ENCODE measurements around the gene HDAC4. TPM values are rescaled to one million over a fixed set of nuclear protein-coding genes. Genes with fewer than 3 reads are reported as not detected.

The HDAC4 gene
- total and polyA plus RNA-seq, 2 donors from 2014 or later, result 2.2 to 56.8 TPM

- no peak overlapping the region for H3K9ac ChIP-seq (ENCODE audit: low read length in 3 of 3)
- H3K4me3 ChIP-seq (ENCODE audit: low read length in 3 of 3), result no peak overlapping the region
- FAIRE-seq (no peak), DNase-seq (no peak)
- no peak overlapping the region for H3K27ac ChIP-seq (ENCODE audit: low read depth in 2 of 2, low read length in 2 of 2)
- peaks cover 0 to 7% (median 0%) of the 10 kb centered on the region in 3 donors for H3K36me3 ChIP-seq (ENCODE audit: control insufficient read depth in 2 of 3, insufficient read depth in 3 of 3, low read length in 3 of 3)
- peaks cover 0 to 6% (median 0%) of the 10 kb centered on the region in 3 donors for H3K9me3 ChIP-seq (ENCODE audit: control insufficient read depth in 2 of 3, insufficient read depth in 1 of 3, low read length in 3 of 3)
- TF ChIP-seq CTCF (IDR thresholded peaks at IDR 0.05; ENCODE audit: borderline replicate concordance, extremely low read depth, insufficient read depth), result no peak
- no peaks in the 10 kb centered on the region for H3K27me3 ChIP-seq (ENCODE audit: control insufficient read depth, insufficient read depth, low read length)
- intact Hi-C loops (cut with DNase I), result no loop called here
- no peaks in the 10 kb centered on the region for H3K4me1 ChIP-seq (ENCODE audit: control insufficient read depth in 2 of 3, insufficient read depth in 2 of 3, low read depth in 1 of 3, low read length in 3 of 3)
Observed at GRCh38 chr2:239353692-239354091, 47.1 kb downstream of the HDAC4 start.

DNA sequence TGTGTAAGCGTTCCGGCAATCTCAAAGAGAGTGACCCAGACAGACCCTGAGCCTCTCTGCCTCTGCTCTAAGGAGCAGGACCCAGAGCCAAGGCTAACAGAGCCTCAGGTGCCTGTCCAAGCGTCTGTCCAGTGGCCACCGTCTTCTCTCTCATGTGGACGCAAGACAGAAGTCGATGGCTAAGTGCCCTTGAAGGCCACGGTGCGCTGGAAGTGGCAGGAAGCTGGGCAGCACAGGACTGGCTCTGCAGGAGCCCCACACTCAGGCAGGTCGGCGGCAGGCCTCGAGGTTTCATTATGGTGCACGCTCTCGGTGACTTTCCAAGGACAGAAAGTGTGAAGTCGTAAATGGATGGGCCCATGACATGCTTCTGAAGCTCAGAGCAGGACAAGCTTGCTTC is 49.1 kb downstream of the HDAC4 start:
- no peak overlapping the region for H3K9ac ChIP-seq (ENCODE audit: low read length in 3 of 3)
- no peak for TF ChIP-seq CTCF (IDR thresholded peaks at IDR 0.05; ENCODE audit: borderline replicate concordance, extremely low read depth, insufficient read depth)
- H3K9me3 ChIP-seq (ENCODE audit: control insufficient read depth in 2 of 3, insufficient read depth in 1 of 3, low read length in 3 of 3), result peaks cover 0 to 6% (median 0%) of the 10 kb centered on the region in 3 donors
- no peaks in the 10 kb centered on the region for H3K27me3 ChIP-seq (ENCODE audit: control insufficient read depth, insufficient read depth, low read length)
- no peak overlapping the region for H3K27ac ChIP-seq (ENCODE audit: low read depth in 2 of 2, low read length in 2 of 2)
- peaks cover 0 to 7% (median 0%) of the 10 kb centered on the region in 3 donors for H3K36me3 ChIP-seq (ENCODE audit: control insufficient read depth in 2 of 3, insufficient read depth in 3 of 3, low read length in 3 of 3)
- DNase-seq (no peak), FAIRE-seq (no peak)
- H3K4me1 ChIP-seq (ENCODE audit: control insufficient read depth in 2 of 3, insufficient read depth in 2 of 3, low read depth in 1 of 3, low read length in 3 of 3), result no peaks in the 10 kb centered on the region
- H3K4me3 ChIP-seq (ENCODE audit: low read length in 3 of 3), result no peak overlapping the region
- intact Hi-C loops (cut with DNase I), result no loop called here

GRCh38 chr2:239349453-239350135 is 51.2 kb downstream of the HDAC4 start:
- Histone ChIP-seq H3K27me3 (ENCODE audit: control insufficient read depth, insufficient read depth, low read length) (no peaks in the 10 kb centered on the region), H3K36me3 (ENCODE audit: control insufficient read depth in 2 of 3, insufficient read depth in 3 of 3, low read length in 3 of 3) (peaks cover 0 to 7% (median 0%) of the 10 kb centered on the region in 3 donors), H3K4me1 (ENCODE audit: control insufficient read depth in 2 of 3, insufficient read depth in 2 of 3, low read depth in 1 of 3, low read length in 3 of 3) (no peaks in the 10 kb centered on the region), H3K9ac (ENCODE audit: low read length in 3 of 3) (no peak overlapping the region), H3K4me3 (ENCODE audit: low read length in 3 of 3) (no peak overlapping the region), H3K27ac (ENCODE audit: low read depth in 2 of 2, low read length in 2 of 2) (peak overlapping the region in 1 of 2 donors; percentile 67), H3K9me3 (ENCODE audit: control insufficient read depth in 2 of 3, insufficient read depth in 1 of 3, low read length in 3 of 3) (peaks cover 0 to 1% (median 0%) of the 10 kb centered on the region in 3 donors)
- FAIRE-seq, result no peak
- DNase-seq, result no peak
- TF ChIP-seq CTCF (IDR thresholded peaks at IDR 0.05; ENCODE audit: borderline replicate concordance, extremely low read depth, insufficient read depth), result no peak
- intact Hi-C loops (cut with DNase I), result no loop called here
